ENCODE results near the gene KRT3. TPM values are rescaled to one million over a fixed set of nuclear protein-coding genes. Genes with fewer than 3 reads are reported as not detected.

The KRT3 gene
- total and polyA plus RNA-seq, 2 experiments from 2014 or later: not detected

DNA sequence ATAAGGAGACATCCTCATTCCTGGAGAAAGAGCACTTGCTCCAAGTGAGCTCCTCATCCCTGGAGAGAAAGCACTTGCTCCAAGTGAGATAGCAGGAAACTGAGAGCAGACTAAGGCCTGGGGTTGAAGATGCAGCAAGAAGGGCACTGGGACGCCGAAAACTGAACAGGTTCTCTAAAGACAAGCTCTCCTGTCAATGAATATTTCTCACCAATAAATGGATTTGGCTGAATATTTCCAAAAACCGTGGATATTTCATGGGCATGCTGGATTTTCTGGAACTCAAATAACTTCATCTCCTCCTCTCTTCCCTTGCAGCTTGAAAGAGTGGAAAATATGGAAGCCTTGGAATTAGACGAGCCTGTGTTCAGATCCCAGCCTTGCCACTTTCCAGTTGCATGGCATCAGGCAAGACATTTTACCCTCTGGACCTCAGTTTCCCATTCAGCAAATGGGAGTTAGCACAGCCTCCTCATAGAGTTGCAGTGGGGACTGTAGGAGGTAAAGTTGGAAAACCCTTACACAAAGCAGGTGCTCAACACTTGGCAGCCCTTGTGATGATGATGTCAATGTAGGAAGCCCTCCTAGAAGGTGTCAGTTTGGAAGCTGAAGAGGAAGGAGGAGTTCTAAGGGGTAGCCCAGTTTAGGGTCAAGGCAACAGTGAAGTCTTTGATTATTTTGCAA, 14.4 kb downstream of the KRT3 start:
- no peak for DNase-seq (ENCODE audit: low read depth in 1 of 2, low spot score in 1 of 2)
- Histone ChIP-seq H3K4me1 (ENCODE audit: low read depth) (no peaks in the 10 kb centered on the region), H3K27me3 (peaks cover 59% of the 10 kb centered on the region), H3K9me3 (ENCODE audit: low read depth) (no peaks in the 10 kb centered on the region), H3K27ac (no peak overlapping the region), H3K4me3 (no peak overlapping the region), H3K36me3 (no peaks in the 10 kb centered on the region)
- TF ChIP-seq, protein P1, sequence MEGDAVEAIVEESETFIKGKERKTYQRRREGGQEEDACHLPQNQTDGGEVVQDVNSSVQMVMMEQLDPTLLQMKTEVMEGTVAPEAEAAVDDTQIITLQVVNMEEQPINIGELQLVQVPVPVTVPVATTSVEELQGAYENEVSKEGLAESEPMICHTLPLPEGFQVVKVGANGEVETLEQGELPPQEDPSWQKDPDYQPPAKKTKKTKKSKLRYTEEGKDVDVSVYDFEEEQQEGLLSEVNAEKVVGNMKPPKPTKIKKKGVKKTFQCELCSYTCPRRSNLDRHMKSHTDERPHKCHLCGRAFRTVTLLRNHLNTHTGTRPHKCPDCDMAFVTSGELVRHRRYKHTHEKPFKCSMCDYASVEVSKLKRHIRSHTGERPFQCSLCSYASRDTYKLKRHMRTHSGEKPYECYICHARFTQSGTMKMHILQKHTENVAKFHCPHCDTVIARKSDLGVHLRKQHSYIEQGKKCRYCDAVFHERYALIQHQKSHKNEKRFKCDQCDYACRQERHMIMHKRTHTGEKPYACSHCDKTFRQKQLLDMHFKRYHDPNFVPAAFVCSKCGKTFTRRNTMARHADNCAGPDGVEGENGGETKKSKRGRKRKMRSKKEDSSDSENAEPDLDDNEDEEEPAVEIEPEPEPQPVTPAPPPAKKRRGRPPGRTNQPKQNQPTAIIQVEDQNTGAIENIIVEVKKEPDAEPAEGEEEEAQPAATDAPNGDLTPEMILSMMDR (IDR thresholded peaks at IDR 0.05; ENCODE audit: low read depth, low read length): no peak

DNA sequence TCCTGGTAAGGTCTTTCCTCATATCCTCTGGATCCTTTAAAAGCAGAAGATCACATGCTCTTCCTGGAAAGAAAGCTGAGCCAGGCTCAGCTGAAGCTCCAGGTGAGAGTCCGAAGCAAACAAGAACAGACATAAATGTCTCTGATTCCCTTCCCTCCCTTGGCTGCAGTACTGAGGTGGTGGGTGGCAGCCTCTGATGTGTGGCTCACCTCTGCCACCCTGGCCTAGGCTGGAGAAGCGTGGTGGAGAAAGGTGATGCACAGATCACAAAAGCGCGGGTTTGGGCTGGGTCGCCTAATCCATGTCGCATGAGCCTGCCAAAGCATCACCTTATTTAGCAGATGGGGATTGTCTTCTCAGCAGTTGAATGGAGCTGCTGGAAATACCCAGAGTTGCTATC, 16.0 kb downstream of the KRT3 start:
- H3K4me3 ChIP-seq: no peak overlapping the region
- no peaks in the 10 kb centered on the region for H3K4me1 ChIP-seq (ENCODE audit: low read depth)
- no peaks in the 10 kb centered on the region for H3K36me3 ChIP-seq
- no peaks in the 10 kb centered on the region for H3K9me3 ChIP-seq (ENCODE audit: low read depth)
- H3K27ac ChIP-seq: no peak overlapping the region
- H3K27me3 ChIP-seq: peaks cover 67% of the 10 kb centered on the region
- TF ChIP-seq, protein P1 (IDR thresholded peaks at IDR 0.05; ENCODE audit: low read depth, low read length): no peak
- DNase-seq (ENCODE audit: low read depth in 1 of 2, low spot score in 1 of 2): no peak

GRCh38 chr12:52778833-52779232, 17.1 kb downstream of the KRT3 start:
- peaks cover 69% of the 10 kb centered on the region for H3K27me3 ChIP-seq
- no peaks in the 10 kb centered on the region for H3K36me3 ChIP-seq
- H3K4me3 ChIP-seq: no peak overlapping the region
- DNase-seq (ENCODE audit: low read depth in 1 of 2, low spot score in 1 of 2): no peak
- no peaks in the 10 kb centered on the region for H3K4me1 ChIP-seq (ENCODE audit: low read depth)
- H3K27ac ChIP-seq: no peak overlapping the region
- TF ChIP-seq, protein P1 (IDR thresholded peaks at IDR 0.05; ENCODE audit: low read depth, low read length): no peak
- H3K9me3 ChIP-seq (ENCODE audit: low read depth): no peaks in the 10 kb centered on the region

- no peak overlapping the region for H3K27ac ChIP-seq
- H3K9me3 ChIP-seq (ENCODE audit: low read depth): no peaks in the 10 kb centered on the region
- H3K4me1 ChIP-seq (ENCODE audit: low read depth): no peaks in the 10 kb centered on the region
- DNase-seq (ENCODE audit: low read depth in 1 of 2, low spot score in 1 of 2): no peak
- H3K4me3 ChIP-seq: no peak overlapping the region
- no peaks in the 10 kb centered on the region for H3K36me3 ChIP-seq
- H3K27me3 ChIP-seq: peaks cover 65% of the 10 kb centered on the region
- TF ChIP-seq, protein P1 (IDR thresholded peaks at IDR 0.05; ENCODE audit: low read depth, low read length): no peak
These were observed 18.4 kb downstream of the KRT3 start for GRCh38 chr12:52777566-52777965.

DNA sequence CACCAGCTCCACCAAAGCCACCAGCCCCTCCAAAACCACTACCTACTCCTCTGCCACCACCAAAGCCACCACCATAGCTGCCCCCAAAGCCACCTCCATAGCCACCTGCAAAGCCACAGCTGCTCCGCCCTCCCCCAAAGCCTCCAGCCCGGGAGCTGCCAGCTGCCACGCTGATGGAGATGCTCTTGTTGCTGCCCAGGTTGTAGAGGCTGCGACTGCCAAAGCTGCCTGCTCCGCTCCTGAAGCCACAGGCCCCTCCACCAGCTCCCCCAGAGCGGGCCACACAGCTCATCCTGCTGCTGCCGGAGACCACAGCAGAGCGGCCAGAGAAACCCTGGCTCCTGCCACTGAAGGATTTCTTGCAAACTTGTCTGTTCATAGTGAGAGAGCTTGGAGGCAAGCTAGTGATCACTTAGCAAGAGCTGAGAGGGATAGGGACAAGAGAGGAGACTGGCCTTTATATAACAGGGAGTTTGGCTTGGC, 19.0 kb downstream of the KRT3 start, which contains the start of gene KRT76:
KRT76 (minus strand) TSS at position 433 of the 483 bp plus-strand sequence; CDS start at position 379, 54 bp downstream.
- DNase-seq (ENCODE audit: low read depth in 1 of 2, low spot score in 1 of 2): no peak
- no peak within 1 kb of the TSS for H3K4me3 ChIP-seq
- H3K9me3 ChIP-seq (ENCODE audit: low read depth): no peaks in the 10 kb centered on the region
- no peaks in the 10 kb centered on the region for H3K4me1 ChIP-seq (ENCODE audit: low read depth)
- peaks cover 71% of the 10 kb centered on the region for H3K27me3 ChIP-seq
- TF ChIP-seq, protein P1 (IDR thresholded peaks at IDR 0.05; ENCODE audit: low read depth, low read length): no peak
- no peak within 1 kb of the TSS for H3K27ac ChIP-seq
- no peaks in the 10 kb centered on the region for H3K36me3 ChIP-seq
